Measurements from ENCODE around the gene MS4A1.
"Not testable (repeated sequence)": the region's sequence is repeated elsewhere in the genome, so short reads cannot be mapped to it uniquely, and the experiment has no call there.

Gene MS4A1

GRCh38 chr11:60455531-60456042 lies at the start of gene MS4A1:
MS4A1 (plus strand) TSS chr11:60455847; CDS start chr11:60462375, 6,528 bp downstream.
- no peak for DNase-seq

DNA sequence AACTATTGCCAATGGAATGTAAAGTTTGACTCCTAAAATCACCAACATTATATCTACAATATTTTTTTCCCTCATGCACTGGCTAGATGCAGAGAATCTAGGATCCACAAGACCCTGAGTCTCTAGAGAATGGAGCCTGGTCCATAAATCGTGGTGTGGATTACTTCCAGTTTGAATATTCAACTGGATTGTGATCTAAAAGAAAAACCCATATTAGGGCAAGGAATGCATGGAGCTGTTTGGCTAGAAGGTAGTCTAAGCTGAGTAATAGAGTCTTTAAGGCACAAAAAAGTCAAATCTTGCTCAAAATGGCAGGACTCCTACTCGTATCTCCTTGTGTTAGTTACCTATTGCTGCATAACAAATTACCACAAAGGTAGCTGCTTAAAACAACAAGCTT lies 35.6 kb upstream of the MS4A1 start:
- DNase-seq, result no peak

DNA sequence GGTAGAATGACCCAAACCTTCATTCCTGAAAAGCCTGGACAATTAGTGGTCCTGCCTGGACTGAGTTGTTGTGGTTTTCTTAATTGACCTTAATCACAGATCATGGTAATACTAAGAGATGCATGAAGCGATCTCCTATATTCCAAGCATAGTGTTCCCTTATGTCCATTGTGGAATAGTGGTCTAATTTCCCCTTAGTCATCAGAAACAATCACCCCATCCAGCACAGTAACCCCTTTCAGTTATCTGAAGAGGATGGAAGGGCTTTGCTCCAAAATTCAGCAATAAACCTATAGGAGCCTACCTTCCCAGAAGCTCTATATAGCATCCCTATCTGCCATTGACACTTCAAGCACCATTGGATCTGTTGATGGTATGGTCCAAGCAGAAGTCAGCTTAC lies 33.0 kb upstream of the MS4A1 start:
- no peak for DNase-seq

GRCh38 chr11:60428517-60428916 lies 27.1 kb upstream of the MS4A1 start:
- DNase-seq, result no peak

DNA sequence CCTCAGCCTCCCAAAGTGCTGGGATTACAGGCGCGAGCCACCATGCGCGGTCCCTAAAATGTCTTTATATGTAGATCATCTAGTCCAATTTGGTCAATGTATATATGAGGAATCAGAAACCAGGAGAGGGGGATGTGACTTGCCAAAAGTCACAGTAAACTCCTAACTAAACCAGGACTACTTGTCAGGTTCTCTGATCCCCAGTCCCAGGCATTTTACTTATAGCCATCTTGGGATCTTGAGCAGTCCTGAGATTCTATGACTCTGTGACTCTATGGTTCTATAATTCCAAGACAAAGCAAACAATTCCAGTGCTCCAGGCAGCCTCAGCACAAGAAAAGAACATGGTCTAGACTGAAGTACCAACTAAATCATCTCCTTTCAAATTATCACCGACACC lies 26.4 kb upstream of the MS4A1 start, which contains the start of gene MS4A5:
MS4A5 (plus strand) TSS at position 301 of the 400 bp plus-strand sequence. CDS start 103 bp downstream, outside the sequence.
- DNase-seq, result no peak

- no peak for DNase-seq
Observed at GRCh38 chr11:60431251-60431650, 24.4 kb upstream of the MS4A1 start.

DNA sequence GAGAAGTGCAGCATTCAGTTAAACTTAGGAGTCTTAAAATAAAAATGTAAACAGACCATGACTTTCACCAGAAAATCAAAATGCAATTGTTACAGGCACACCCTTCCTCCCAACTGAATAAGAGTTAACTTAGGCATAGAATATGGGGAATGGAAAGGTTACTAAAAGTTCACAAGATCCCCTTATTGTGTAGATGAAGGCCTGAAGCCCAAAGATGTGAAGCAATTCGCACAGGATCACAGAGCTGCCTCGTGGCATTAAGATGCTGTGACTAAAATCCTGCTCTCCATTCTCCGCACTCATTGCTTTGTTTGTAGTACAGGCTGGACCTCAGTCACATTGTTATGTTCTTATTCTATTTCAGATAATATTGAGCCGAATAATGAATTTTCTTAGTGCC lies 22.2 kb upstream of the MS4A1 start:
- DNase-seq, result no peak

DNA sequence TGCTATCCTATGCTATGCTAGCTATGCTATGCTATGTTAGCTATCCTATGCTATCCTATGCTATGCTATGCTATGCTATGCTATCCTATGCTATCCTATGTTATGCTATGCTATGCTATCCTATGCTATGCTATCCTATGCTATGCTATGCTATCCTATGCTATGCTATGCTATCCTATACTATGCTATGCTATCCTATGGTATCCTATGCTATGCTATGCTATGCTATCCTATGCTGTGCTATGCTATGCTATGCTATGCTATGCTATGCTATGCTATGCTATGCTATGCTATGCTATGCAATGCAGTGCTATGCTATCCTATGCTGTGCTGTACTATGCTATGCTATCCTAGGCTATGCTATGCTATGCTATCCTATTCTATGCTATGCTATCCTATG lies 8.6 kb upstream of the MS4A1 start:
- DNase-seq, result no peak

DNA sequence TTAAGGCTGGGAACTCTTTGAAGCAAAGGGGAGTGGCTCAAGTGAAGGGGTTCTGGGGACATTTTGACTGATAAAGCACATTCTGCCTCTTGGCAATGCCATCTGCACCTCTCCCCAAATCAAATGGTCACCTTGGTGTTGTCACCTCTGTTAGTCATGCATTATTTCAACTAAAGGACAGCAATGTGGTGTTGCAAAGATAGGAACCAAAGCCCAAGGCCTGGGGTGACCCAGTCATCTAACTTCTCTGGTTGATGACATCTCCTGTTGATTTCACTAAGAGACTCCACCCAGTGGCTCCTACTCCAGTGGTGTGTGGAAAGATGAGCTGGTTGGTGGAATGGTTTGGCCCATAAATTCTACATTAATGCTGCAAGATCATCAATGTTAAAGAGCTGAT lies 7.8 kb upstream of the MS4A1 start:
- no peak for DNase-seq

- not testable (repeated sequence) for DNase-seq
Observed at GRCh38 chr11:60451185-60451584, 4.5 kb upstream of the MS4A1 start.

DNA sequence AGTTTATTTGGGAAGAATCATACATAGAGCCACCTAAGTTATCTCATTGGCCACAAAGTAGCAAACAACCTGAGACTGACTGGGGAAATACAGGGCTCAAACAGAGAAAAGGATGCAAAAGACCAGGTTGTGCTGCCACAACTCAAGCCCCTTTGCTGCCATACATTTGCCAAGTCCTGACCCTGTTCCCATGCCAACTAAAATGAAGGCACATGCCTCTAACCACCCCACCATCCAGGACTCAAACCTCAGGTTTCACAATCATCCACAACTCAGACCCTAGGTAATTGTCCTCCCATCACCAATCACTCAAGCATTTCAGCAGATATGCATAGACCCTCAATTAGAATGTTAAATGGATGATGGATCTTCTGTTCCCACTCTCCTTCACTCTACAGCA lies 1.4 kb upstream of the MS4A1 start:
- no peak for DNase-seq

- DNase-seq, result no peak
Observed at GRCh38 chr11:60457576-60457975, 1.9 kb downstream of the MS4A1 start.

GRCh38 chr11:60459345-60459744 lies 3.7 kb downstream of the MS4A1 start:
- DNase-seq, result no peak

DNA sequence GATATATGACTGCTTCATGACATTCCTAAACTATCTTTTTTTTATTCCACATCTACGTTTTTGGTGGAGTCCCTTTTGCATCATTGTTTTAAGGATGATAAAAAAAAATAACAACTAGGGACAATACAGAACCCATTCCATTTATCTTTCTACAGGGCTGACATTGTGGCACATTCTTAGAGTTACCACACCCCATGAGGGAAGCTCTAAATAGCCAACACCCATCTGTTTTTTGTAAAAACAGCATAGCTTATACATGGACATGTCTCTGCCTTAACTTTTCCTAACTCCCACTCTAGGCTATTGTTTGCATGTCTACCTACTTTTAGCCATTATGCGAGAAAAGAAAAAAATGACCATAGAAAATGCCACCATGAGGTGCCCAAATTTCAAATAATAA lies 13.2 kb downstream of the MS4A1 start:
- DNase-seq, result no peak

DNA sequence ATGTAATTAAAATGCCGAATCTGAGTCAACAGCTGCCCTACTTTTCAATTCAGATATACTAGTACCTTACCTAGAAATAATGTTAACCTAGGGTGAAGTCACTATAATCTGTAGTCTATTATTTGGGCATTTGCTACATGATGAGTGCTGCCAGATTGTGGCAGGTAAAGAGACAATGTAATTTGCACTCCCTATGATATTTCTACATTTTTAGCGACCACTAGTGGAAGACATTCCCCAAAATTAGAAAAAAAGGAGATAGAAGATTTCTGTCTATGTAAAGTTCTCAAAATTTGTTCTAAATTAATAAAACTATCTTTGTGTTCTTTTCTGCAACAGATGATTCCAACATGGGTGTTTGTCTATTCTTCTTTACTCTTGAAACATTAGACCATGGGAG lies 14.1 kb downstream of the MS4A1 start:
- no peak for DNase-seq

DNA sequence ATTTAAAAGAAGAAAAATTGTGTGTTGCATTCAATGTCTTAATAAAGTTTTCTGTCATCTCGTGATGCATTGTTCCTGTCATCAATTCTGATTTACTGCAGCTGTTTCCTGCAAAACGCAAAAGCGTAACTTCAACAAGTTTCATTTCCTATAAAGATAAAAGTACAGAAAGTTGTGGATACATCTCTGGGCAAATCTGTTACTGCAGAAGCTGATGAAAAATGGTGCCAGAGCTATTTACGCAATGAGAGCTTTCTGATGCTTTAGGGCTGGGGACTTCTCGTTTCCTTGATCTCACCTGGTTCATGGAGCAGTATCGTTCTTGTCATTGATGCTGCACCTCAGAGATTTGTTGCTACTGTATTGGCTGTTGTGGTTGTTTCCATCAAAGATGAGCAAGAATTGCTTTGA lies 21.4 kb downstream of the MS4A1 start:
- no peak for DNase-seq

- no peak for DNase-seq
Observed at GRCh38 chr11:60482361-60482760, 26.7 kb downstream of the MS4A1 start.

DNA sequence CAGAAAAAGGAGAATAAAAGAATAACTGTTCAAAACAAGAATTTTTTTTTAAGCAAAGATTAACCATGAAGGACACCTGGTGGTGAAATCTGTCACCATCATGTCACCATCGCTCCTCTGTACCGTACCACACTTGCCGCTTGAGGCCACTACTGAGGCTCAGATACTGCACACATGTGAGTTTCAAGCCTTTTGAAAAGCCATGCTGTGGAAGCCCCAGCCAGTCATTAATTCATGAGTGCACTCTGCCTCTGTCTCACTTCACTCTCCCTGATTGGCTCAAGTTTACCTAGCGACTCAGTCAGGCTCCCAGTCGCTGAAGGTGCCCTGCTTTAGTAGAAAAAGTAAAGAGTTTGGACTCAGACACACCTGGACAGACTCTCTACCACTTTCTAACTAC lies 30.3 kb downstream of the MS4A1 start:
- peak; percentile 19 for DNase-seq

DNA sequence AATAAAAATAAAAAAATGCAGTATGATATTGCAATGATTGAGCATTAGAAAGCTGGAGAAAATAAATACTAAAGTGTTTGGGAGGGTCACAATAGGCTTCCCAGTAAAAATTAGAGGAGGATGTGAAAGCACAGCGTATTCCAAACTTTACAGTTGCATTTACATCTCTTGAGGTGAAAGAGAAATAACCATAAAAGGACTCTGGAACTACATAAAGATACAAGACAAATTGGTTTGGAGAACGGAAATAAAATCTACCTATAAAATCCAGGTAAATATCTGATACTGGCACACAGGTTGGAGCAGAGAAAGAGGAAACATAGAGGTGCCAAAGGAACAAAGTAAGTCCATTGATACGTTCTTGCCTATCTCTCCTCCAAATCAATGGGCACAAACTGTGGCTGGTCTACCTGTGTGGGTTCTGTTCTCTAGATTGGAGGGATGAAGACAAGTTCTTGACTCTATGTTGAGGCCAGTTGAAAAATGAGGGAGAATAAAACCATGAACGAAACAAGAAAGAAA lies 36.9 kb downstream of the MS4A1 start, which contains the start of gene MS4A12:
MS4A12 (plus strand) TSS at position 291 of the 522 bp plus-strand sequence. CDS start 4,541 bp downstream, outside the sequence.
- DNase-seq, result no peak

- no peak for DNase-seq
Observed at GRCh38 chr11:60493454-60493853, 37.8 kb downstream of the MS4A1 start.

DNA sequence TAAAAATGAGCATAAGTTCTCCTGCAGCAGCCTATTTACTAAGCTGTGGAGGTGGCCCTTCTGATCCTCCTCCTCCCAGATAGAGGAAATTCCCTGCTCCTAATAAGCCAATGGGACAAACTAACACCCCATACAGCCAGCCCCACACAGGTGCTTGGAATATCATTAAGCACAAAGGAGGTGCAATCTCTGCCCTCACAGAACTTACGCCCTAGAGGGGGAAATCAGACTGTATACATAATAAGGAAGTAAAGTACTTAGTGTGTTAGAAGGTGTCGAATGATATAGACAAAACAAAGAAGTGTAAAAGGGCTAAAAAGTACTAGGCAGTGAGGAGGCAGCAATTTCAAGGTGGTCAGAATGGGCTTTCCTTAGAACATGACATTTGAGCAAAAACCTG lies 42.8 kb downstream of the MS4A1 start:
- DNase-seq, result no peak

- DNase-seq, result no peak
Observed at GRCh38 chr11:60498853-60499252, 43.2 kb downstream of the MS4A1 start.

GRCh38 chr11:60500276-60500910 lies 44.7 kb downstream of the MS4A1 start:
- DNase-seq, result no peak

- no peak for DNase-seq
Observed at GRCh38 chr11:60502221-60502775, 46.7 kb downstream of the MS4A1 start.

Measured in activated CD4-positive, alpha-beta T cell treated with anti-CD3 and anti-CD28 coated beads, Interleukin-2, Interleukin-6, amounts not matched to agents 100 ng/mL and 50 ng/mL, durations not matched to agents 16 hours and 8 hours (primary cell).